Adrenal gland (tissue), 12 donors: ENCODE results near the gene ALDH6A1. TPM values are rescaled to one million over a fixed set of nuclear protein-coding genes. Genes with fewer than 3 reads are reported as not detected.
A peak's percentile ranks its signal among the peaks of the same experiment; 100 is the strongest.

ENCODE experiments used
- DNase-seq, 7 donors: peaks; one replicate each; pipeline ENCODE4 v3.0.0-alpha.2; 2019 to 2020
- H3K27ac ChIP-seq, 5 donors: fragments of 200-600 bp; sonication (generic) in 4 of 5; 1 replicate in 3 of 5; 2 replicates in 2 of 5; pipeline versions ENCODE4 v1.5.1 to v1.8.0; 2016 to 2020; ENCODE audit warnings: mild to moderate bottlenecking in 1 of 5
- H3K27me3 ChIP-seq: fragments of 200-600 bp; 2 replicates; pipeline ENCODE4 v1.8.0; 2021
- H3K36me3 ChIP-seq, 2 donors: fragments of 200-600 bp; replicated peaks in 1 of 2; 1 replicate in 1 of 2; 2 replicates in 1 of 2; pipeline versions ENCODE4 v1.5.1 to v1.8.0; 2018 to 2022
- H3K4me1 ChIP-seq, 2 donors: fragments of 200-600 bp; replicated peaks in 1 of 2; 1 replicate in 1 of 2; 2 replicates in 1 of 2; pipeline versions ENCODE4 v1.5.1 to v1.8.0; 2018 to 2021
- H3K4me3 ChIP-seq, 4 donors: fragments of 200-600 bp; sonication (generic) in 3 of 4; one replicate each; pipeline ENCODE4 v1.5.1; 2016 to 2018
- H3K9me3 ChIP-seq, 3 donors: fragments of 200-600 bp; sonication (generic) in 1 of 3; replicated peaks in 1 of 3; 1 replicate in 2 of 3; 2 replicates in 1 of 3; pipeline versions ENCODE4 v1.5.1 to v1.8.0; 2016 to 2021
- POLR2A ChIP-seq, 2 donors: fragments of 450-650 bp; IDR thresholded peaks; one replicate each; pipeline ENCODE4 v1.6.1; 2017; ENCODE audit warnings: antibody characterized with exemption in 2 of 2, mild to moderate bottlenecking in 2 of 2, moderate library complexity in 1 of 2
- WGBS, 4 donors: extraction: QIAGEN DNeasy Blood & Tissue Kit in 2 of 4; methylation state at CpG; one replicate each; pipeline versions ENCODE4 v1.1.5 to v1.1.7; 2013 to 2017; 5-methylcytosine and 5-hydroxymethylcytosine counted together
- intact Hi-C, 2 donors: fragments of 100-400 bp; cut with DNase I; formaldehyde crosslinking; loops; one replicate each; pipeline versions ENCODE4 v1.14.1 to v1.15.0; 2022 to 2023
- polyA plus RNA-seq, 3 donors: library from polyadenylated mRNA; stranded (reverse); fragments of 200-250 nt in 2 of 3; fragments of 350-450 nt in 1 of 3; fragmentation: Illumina TruSeq in 1 of 3; extraction: RNeasy Lipid Tissue Mini Kit (QIAGEN cat#74804) in 1 of 3; gene quantifications; one replicate each; pipeline ENCODE4 v1.2.3, GENCODE V29; 2013 to 2014
- total RNA-seq, 9 donors: library from RNA; depleted of rRNA in 4 of 9; stranded (reverse); fragments of >200 nt in 4 of 9; fragments of 120-200 nt in 1 of 9; fragmentation: NEBNext Ultra II Directional in 1 of 9; extraction: Animal tissue kit (Norgen Biotek cat#: 25700) in 1 of 9; gene quantifications; one replicate each; pipeline versions ENCODE4 v1.1.0 to v1.2.4, GENCODE V29; 2013 to 2023
- TF ChIP-seq, protein P1 (sequence below), 6 experiments: fragments of 450-650 bp in 4 of 6; fragments of 200-600 bp in 2 of 6; sonication (generic) in 1 of 6; IDR thresholded peaks; 1 replicate in 5 of 6; 2 replicates in 1 of 6; pipeline versions ENCODE4 v1.5.1 to v1.8.0; 2016 to 2021; ENCODE audit warnings: antibody characterized with exemption in 6 of 6, mild to moderate bottlenecking in 2 of 6, moderate library complexity in 1 of 6
- donor health status: healthy with polysubstance abuse.
- donor health status: Bipolar disorder and iron deficiency.
- donor health status: DM: yes; HTN: yes; CAD: no.
- donor health status: DM: no; HTN: no; CAD: no.
- donor health status: DM: no; HTN: no; CAD: no.
- donor health status: DM: yes; HTN: yes; CAD: no.

The ALDH6A1 gene
- total and polyA plus RNA-seq, 12 donors, result 5.9 to 68.9 (median 36.0) TPM

DNA sequence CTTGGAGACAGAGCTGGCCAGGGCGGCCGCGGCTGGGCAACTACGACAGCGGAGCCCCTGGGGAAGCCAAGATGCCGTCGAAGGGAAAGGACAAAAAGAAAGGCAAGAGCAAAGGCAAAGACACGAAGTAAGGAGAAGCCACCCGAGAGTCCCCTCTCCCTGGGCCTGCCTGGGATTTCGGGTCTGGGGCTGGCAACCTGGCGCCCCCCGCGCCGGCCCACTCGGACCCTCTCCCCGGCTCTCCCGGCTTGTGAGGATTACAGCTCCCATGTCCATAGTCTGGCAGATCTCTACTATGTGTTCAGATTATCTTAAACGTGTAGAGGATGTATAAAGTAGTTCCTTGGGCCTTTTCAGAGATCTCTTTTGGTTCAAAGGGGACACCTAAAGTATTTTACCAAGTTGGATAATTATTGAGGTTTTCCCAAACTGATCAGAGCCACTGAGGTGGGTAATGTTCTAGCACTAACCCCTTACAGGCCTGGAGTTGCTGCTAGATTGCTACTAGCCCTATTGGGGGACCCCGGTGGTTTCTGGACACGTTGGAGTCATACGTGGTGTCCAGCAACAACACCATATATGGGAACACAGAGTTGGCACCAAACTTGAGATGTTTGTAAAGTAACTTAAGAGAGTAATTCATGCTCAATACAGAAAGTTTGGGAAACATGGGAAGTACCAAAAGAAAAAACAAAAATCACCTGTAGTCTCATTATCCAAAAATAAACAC lies 64.7 kb downstream of the ALDH6A1 start:
- Histone ChIP-seq H3K27ac (peak overlapping the region in 4 of 5 donors; percentile 60 to 100 (median 98)), H3K9me3 (no peaks in the 10 kb centered on the region), H3K36me3 (no peaks in the 10 kb centered on the region), H3K4me1 (peaks cover 3 to 12% of the 10 kb centered on the region in 2 donors), H3K27me3 (no peaks in the 10 kb centered on the region), H3K4me3 (peak overlapping the region in 2 of 4 donors; percentile 75 to 96)
- TF ChIP-seq POLR2A (IDR thresholded peaks at IDR 0.05), result no peak
- TF ChIP-seq, protein P1, sequence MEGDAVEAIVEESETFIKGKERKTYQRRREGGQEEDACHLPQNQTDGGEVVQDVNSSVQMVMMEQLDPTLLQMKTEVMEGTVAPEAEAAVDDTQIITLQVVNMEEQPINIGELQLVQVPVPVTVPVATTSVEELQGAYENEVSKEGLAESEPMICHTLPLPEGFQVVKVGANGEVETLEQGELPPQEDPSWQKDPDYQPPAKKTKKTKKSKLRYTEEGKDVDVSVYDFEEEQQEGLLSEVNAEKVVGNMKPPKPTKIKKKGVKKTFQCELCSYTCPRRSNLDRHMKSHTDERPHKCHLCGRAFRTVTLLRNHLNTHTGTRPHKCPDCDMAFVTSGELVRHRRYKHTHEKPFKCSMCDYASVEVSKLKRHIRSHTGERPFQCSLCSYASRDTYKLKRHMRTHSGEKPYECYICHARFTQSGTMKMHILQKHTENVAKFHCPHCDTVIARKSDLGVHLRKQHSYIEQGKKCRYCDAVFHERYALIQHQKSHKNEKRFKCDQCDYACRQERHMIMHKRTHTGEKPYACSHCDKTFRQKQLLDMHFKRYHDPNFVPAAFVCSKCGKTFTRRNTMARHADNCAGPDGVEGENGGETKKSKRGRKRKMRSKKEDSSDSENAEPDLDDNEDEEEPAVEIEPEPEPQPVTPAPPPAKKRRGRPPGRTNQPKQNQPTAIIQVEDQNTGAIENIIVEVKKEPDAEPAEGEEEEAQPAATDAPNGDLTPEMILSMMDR (IDR thresholded peaks at IDR 0.05), result no peak
- DNase-seq, result peak in 3 of 7 donors; percentile 11 to 58 (median 13)
- WGBS, 4 donors, result 3 to 13% (median 5%) methylated on average over 14 to 21 of the region's 21 CpGs
- intact Hi-C loops, result no loop called here

DNA sequence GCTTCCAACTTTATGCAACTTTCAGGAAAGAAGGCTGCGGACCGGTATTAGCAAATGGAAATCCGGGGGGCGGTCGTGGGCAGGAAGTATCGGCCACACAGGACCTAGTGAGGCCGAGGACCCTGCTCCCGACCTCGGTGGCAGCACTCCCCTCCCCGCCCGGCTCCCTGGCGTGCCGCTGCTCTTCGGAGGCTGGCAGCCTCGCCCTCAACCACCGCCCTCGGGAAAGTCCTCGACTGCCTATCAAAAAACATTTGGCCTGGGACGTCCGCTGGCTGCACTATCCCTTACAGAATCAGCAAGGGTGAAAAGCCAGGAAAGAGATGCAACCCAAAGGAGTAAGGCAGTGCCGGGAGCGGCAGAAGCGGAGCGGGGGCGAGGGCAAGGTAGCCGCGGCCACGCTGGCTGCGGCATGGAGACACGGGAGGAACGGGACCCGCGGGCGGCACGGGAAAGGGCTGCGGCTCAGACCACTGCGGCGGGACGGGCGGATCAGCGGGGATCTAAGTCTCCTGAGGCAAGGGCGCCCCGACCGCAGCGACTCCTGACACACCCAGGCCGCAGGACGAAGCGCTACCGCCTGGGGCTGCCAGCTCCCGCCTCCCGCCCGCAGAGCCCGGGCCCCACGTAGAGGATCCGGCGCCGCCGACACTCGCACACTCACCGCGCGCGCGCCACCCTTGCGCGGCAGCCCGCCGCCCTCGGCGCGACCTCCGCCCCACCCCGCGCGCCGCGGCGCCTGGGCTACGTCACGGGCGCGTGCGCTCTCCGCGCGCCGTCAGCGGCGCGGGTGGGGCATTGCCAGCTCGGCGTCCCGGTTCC lies 65.5 kb downstream of the ALDH6A1 start, which contains the start of the genes BBOF1 and ENTPD5:
TSS of gene BBOF1 (plus strand) at position 764 of the 822 bp plus-strand sequence. CDS start 130 bp downstream, outside the sequence.
TSS of gene ENTPD5 (minus strand) at position 703 of the 822 bp plus-strand sequence. CDS start 31,186 bp downstream, outside the sequence.
- WGBS, 4 donors, result 0% methylated on average over 35 to 93 of the region's 93 CpGs
- Histone ChIP-seq H3K9me3 (no peaks in the 10 kb centered on the region), H3K4me3 (peak within 1 kb of the TSS; percentile 7 to 96 (median 78)), H3K4me1 (peaks cover 3 to 12% of the 10 kb centered on the region in 2 donors), H3K27ac (peak within 1 kb of the TSS; percentile 84 to 100 (median 97)), H3K36me3 (no peaks in the 10 kb centered on the region), H3K27me3 (no peaks in the 10 kb centered on the region)
- peak; percentile 83 to 90 (median 88) for DNase-seq
- intact Hi-C loops, result no loop called here
- TF ChIP-seq, protein P1 (IDR thresholded peaks at IDR 0.05), result peak in 1 of 6 experiments; percentile 25
- TF ChIP-seq POLR2A (IDR thresholded peaks at IDR 0.05), result peak; percentile 64 to 92

DNA sequence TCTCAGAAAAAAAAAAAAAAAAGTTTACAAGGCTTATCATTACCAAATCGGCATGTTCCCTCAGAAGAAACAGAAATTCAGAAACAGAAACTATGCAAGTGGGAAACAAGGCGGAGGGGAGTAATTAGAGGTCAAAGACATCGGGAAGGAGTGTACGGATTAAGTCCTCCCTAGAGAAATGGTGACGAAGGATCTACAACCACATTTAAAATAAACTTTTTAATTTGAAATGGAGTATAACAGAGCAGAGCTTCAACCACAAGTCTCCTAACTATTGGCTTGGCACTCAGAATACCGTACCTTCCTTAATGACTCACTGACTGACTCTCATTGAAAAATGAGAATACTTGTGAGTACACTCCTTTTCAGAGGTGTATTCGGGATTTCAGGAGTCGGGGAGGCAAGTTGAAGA lies 66.1 kb downstream of the ALDH6A1 start:
- intact Hi-C loops, result no loop called here
- no peak for TF ChIP-seq POLR2A (IDR thresholded peaks at IDR 0.05)
- WGBS, 4 donors, result 2 to 4% (median 3%) methylated on average over 8 of the region's 8 CpGs
- Histone ChIP-seq H3K27me3 (no peaks in the 10 kb centered on the region), H3K4me3 (peak overlapping the region in 3 of 4 donors; percentile 75 to 96 (median 82)), H3K4me1 (peaks cover 3 to 12% of the 10 kb centered on the region in 2 donors), H3K27ac (peak overlapping the region; percentile 84 to 100 (median 97)), H3K36me3 (no peaks in the 10 kb centered on the region), H3K9me3 (no peaks in the 10 kb centered on the region)
- no peak for DNase-seq

DNA sequence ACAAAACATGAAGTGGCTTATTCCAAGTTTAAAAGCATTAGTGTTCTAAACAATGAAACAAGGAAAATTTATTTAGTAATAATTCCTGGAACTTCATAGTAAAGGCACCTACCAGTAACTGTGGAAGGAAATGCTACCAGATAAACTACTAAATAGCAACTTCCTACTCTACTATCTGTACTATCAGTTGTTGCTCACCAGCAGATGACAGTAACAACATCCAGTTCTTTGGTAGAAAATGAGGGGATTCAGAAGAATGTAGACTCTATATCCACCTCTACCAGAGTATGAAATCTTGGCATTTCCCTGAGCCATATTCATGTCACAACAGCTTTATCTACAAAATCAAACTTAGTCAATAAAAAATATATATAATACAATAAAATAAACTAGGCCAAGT lies 68.3 kb downstream of the ALDH6A1 start:
- no peaks in the 10 kb centered on the region for H3K27me3 ChIP-seq
- intact Hi-C loops, result no loop called here
- no peak overlapping the region for H3K27ac ChIP-seq
- TF ChIP-seq POLR2A (IDR thresholded peaks at IDR 0.05), result no peak
- TF ChIP-seq, protein P1 (IDR thresholded peaks at IDR 0.05), result no peak
- H3K36me3 ChIP-seq, result peaks cover 0 to 7% of the 10 kb centered on the region in 2 donors
- DNase-seq, result no peak
- no peaks in the 10 kb centered on the region for H3K9me3 ChIP-seq
- H3K4me3 ChIP-seq, result no peak overlapping the region
- peaks cover 3 to 12% of the 10 kb centered on the region in 2 donors for H3K4me1 ChIP-seq
